ENCODE measurements around the gene SLC19A1. TPM values are rescaled to one million over a fixed set of nuclear protein-coding genes. Genes with fewer than 3 reads are reported as not detected.

SLC19A1 gene
- total RNA-seq, 1 donor = 7.4 TPM

DNA sequence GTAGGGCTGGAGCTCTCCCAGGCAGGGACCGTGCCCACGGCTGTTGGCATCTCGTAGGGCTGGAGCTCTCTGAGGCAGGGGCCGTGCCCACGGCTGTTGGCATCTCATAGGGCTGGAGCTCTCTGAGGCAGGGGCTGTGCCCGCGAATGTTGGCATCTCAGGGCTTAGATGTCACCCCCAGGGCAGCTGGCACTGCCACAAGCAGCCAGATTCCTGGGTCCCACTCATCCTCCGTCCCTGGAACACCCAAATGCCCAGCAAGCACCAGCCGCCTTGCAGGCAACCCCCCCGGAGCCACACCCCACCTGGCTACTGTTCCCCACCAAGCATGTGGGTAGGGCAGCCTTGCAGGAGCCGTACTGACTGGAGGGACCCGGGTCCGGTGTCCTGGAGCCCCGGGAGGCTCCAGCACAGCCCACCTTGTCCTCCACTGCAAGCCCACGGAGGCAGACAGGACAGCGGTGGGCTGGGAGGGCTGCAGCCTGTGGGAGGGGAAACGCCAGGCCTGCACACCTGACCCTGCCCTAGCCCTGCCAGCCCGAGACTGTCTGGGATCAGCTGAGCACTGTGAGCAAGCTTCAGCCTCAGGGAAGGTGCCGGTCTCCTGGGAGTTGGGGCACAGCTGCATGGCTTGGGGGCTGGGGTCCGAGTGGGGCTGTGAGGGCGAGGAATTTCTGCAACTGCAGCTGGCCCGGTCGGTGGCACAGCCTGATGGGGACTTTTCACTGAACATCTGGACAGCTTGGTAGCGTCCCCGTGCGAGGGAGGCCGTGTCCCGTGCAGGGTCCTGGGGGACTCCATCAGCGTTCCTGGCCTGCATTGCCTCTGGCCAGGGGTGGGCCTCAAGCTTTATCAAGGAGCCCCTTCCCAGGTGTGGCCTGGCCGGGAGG lies 83.7 kb downstream of the SLC19A1 start:
- TF ChIP-seq, protein P1, sequence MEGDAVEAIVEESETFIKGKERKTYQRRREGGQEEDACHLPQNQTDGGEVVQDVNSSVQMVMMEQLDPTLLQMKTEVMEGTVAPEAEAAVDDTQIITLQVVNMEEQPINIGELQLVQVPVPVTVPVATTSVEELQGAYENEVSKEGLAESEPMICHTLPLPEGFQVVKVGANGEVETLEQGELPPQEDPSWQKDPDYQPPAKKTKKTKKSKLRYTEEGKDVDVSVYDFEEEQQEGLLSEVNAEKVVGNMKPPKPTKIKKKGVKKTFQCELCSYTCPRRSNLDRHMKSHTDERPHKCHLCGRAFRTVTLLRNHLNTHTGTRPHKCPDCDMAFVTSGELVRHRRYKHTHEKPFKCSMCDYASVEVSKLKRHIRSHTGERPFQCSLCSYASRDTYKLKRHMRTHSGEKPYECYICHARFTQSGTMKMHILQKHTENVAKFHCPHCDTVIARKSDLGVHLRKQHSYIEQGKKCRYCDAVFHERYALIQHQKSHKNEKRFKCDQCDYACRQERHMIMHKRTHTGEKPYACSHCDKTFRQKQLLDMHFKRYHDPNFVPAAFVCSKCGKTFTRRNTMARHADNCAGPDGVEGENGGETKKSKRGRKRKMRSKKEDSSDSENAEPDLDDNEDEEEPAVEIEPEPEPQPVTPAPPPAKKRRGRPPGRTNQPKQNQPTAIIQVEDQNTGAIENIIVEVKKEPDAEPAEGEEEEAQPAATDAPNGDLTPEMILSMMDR (IDR thresholded peaks at IDR 0.05; ENCODE audit: insufficient read depth, low read length) = no peak
- DNase-seq (ENCODE audit: low read depth) = no peak
- H3K4me3 ChIP-seq (ENCODE audit: low read depth, low read length) = no peak overlapping the region

DNA sequence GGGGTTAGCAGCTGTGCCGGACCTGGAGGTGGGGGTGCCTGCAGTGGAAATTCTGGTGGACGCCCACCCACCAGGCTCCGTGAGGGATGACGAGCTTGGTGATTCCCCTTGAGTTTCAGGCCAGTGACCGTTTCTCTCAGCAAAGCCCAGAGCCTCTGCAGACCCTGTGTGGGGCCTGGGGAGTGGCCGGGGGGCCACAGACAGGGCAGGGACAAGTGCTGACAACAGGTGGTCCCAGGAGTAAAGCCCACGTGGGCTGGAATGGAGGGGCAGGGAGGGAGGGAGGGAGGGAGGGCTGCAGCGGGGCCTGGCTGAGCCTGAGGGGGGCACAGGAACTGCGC lies 84.4 kb downstream of the SLC19A1 start:
- TF ChIP-seq, protein P1 (IDR thresholded peaks at IDR 0.05; ENCODE audit: insufficient read depth, low read length) = no peak
- no peak for DNase-seq (ENCODE audit: low read depth)
- no peak overlapping the region for H3K4me3 ChIP-seq (ENCODE audit: low read depth, low read length)

DNA sequence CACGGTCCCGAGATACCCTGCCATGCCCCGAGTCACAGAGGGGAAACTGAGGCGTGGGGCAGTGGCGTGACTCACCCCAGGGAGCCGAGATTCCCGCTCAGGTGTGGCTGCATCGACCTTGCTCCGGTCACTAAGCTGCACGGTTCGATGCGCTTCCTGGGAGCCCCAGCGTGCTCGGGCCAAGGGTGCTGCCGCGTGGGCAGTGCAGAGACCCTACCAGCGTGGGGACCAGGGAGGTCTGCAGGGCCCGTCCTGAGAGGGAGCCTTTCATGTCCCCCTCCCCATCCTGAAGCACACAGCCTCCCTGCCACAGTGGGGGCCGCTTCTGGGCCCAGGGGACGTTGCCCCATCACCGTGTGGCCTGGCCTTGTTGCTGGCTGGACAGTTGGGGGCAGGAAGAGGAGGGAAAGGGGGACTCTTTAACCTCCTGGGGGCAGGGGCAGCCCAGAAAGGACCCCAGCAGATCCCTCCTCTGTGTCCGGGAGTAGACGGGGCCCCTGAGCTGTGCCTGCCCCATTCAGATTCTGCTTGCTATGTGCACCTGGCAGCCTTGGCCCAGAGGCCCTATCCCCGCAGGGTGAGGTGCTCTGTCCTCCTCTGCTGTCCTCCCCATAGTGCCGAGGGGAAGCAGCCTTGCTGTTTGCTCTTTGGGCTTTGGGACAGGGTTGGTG lies 84.9 kb downstream of the SLC19A1 start:
- no peak overlapping the region for H3K4me3 ChIP-seq (ENCODE audit: low read depth, low read length)
- TF ChIP-seq, protein P1 (IDR thresholded peaks at IDR 0.05; ENCODE audit: insufficient read depth, low read length) = no peak
- DNase-seq (ENCODE audit: low read depth) = no peak

DNA sequence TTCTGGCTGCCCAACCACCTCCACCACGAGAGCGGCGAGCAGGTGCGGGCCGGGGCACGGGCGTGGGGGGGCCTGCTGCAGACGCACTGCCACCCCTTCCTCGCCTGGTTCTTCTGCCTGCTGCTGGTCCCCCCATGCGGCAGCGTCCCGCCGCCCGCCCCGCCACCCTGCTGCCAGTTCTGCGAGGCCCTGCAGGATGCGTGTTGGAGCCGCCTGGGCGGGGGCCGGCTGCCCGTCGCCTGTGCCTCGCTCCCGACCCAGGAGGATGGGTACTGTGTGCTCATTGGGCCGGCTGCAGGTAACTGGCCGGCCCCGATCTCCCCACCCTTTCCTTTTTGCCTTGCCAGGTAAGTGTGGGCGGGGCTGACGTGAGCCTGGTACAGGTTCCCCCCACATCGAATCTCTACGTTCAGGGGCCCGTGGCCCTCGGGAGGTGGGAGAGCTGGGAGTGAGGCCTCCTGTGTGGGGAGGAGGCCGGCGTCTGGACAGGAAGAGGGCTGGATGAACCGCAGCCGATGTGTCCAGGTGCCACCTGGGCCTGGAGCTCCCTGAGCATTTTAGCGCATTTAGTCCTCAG lies 85.6 kb downstream of the SLC19A1 start:
- DNase-seq (ENCODE audit: low read depth) = no peak
- H3K4me3 ChIP-seq (ENCODE audit: low read depth, low read length) = no peak overlapping the region
- TF ChIP-seq, protein P1 (IDR thresholded peaks at IDR 0.05; ENCODE audit: insufficient read depth, low read length) = no peak

DNA sequence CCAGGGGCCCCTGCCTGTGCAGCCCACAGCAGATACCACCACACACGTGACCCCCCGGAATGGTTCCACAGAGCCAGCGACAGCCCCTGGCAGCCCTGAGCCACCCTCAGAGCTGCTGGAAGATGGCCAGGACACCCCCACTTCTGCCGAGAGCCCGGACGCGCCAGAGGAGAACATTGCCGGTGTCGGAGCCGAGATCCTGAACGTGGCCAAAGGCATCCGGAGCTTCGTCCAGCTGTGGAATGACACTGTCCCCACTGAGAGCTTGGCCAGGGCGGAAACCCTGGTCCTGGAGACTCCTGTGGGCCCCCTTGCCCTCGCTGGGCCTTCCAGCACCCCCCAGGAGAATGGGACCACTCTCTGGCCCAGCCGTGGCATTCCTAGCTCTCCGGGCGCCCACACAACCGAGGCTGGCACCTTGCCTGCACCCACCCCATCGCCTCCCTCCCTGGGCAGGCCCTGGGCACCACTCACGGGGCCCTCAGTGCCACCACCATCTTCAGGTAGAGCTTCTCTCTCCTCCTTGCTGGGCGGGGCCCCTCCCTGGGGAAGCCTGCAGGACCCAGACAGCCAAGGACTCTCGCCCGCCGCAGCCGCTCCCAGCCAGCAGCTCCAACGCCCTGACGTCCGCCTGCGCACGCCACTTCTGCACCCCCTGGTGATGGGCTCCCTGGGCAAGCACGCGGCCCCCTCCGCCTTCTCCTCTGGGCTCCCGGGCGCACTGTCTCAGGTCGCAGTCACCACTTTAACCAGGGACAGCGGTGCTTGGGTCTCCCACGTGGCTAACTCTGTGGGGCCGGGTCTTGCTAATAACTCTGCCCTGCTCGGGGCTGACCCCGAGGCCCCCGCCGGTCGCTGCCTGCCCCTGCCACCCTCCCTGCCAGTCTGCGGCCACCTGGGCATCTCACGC lies 86.3 kb downstream of the SLC19A1 start:
- DNase-seq (ENCODE audit: low read depth) = no peak
- TF ChIP-seq, protein P1 (IDR thresholded peaks at IDR 0.05; ENCODE audit: insufficient read depth, low read length) = no peak
- H3K4me3 ChIP-seq (ENCODE audit: low read depth, low read length) = peak overlapping the region; percentile 55
